Liver (tissue), 9 donors: ENCODE data around the gene IRAK3. TPM values are rescaled to one million over a fixed set of nuclear protein-coding genes. Genes with fewer than 3 reads are reported as not detected.

Source experiments
- DNase-seq: peaks from one replicate; pipeline ENCODE4 v3.0.0-alpha.2; 2017; ENCODE audit warnings: low spot score
- H3K27ac ChIP-seq, 2 donors: one replicate each; pipeline ENCODE4 v1.7.0; 2013; ENCODE audit warnings: inconsistent platforms in 2 of 2, low read length in 2 of 2, control low read depth in 1 of 2, low read depth in 1 of 2, mild to moderate bottlenecking in 1 of 2
- H3K27me3 ChIP-seq, 4 donors: one replicate each; pipeline versions ENCODE4 v1.6.1 to v1.7.0; 2013; ENCODE audit warnings: low read length in 3 of 4, inconsistent platforms in 1 of 4, mild to moderate bottlenecking in 1 of 4, moderate library complexity in 1 of 4; ENCODE audit not compliant: control insufficient read depth in 4 of 4, insufficient read depth in 4 of 4
- H3K36me3 ChIP-seq, 4 donors: one replicate each; pipeline versions ENCODE4 v1.6.1 to v1.7.0; 2013; ENCODE audit warnings: low read length in 3 of 4, mild to moderate bottlenecking in 3 of 4, low read depth in 1 of 4, moderate library complexity in 1 of 4; ENCODE audit not compliant: control insufficient read depth in 4 of 4, insufficient read depth in 3 of 4
- H3K4me1 ChIP-seq, 4 donors: one replicate each; pipeline versions ENCODE4 v1.6.1 to v1.7.0; 2013; ENCODE audit warnings: low read length in 3 of 4, mild to moderate bottlenecking in 3 of 4, moderate library complexity in 1 of 4; ENCODE audit not compliant: control insufficient read depth in 4 of 4, insufficient read depth in 4 of 4
- H3K4me3 ChIP-seq, 3 donors: one replicate each; pipeline versions ENCODE4 v1.6.1 to v1.7.0; 2013; ENCODE audit warnings: low read length in 3 of 3, control low read depth in 1 of 3, low read depth in 1 of 3, mild to moderate bottlenecking in 1 of 3
- H3K9ac ChIP-seq, 2 donors: one replicate each; pipeline ENCODE4 v1.7.0; 2013; ENCODE audit warnings: low read length in 2 of 2, mild to moderate bottlenecking in 2 of 2, moderate library complexity in 2 of 2, control low read depth in 1 of 2, low read depth in 1 of 2
- H3K9me3 ChIP-seq, 4 donors: one replicate each; pipeline versions ENCODE4 v1.6.1 to v1.7.0; 2013; ENCODE audit warnings: low read length in 3 of 4; ENCODE audit not compliant: control insufficient read depth in 4 of 4
- ATF3 ChIP-seq: IDR thresholded peaks from 2 replicates; pipeline ENCODE4 v1.6.1; 2016; ENCODE audit warnings: antibody characterized with exemption
- CTCF ChIP-seq: fragments of 150-350 bp; IDR thresholded peaks from 2 replicates; pipeline ENCODE4 v1.5.1; 2017; ENCODE audit warnings: improper control_type of control experiment, low read depth, low read length; ENCODE audit not compliant: missing input control
- EGR1 ChIP-seq, 2 donors: IDR thresholded peaks; 2 replicates each; pipeline ENCODE4 v1.6.1; 2016 to 2018; ENCODE audit warnings: antibody characterized with exemption in 2 of 2, low read depth in 2 of 2
- FOXA2 ChIP-seq: IDR thresholded peaks from 2 replicates; pipeline ENCODE4 v1.6.1; 2016; ENCODE audit warnings: antibody characterized with exemption
- GABPA ChIP-seq, 2 donors: IDR thresholded peaks in 1 of 2; conservative IDR thresholded peaks in 1 of 2; 2 replicates each; pipeline ENCODE4 v1.6.1; 2016; ENCODE audit warnings: antibody characterized with exemption in 2 of 2, mild to moderate bottlenecking in 1 of 2, moderate library complexity in 1 of 2
- HNF4A ChIP-seq, 2 donors: conservative IDR thresholded peaks; 2 replicates each; pipeline ENCODE4 v1.6.1; 2016; ENCODE audit warnings: antibody characterized with exemption in 2 of 2, mild to moderate bottlenecking in 2 of 2
- NR2F2 ChIP-seq: IDR thresholded peaks from 2 replicates; pipeline ENCODE4 v1.6.1; 2016; ENCODE audit warnings: antibody characterized with exemption
- RAD21 ChIP-seq, 2 donors: IDR thresholded peaks; 2 replicates each; pipeline ENCODE4 v1.6.1; 2016; ENCODE audit warnings: antibody characterized with exemption in 2 of 2, mild to moderate bottlenecking in 2 of 2
- RXRA ChIP-seq, 2 donors: IDR thresholded peaks; 2 replicates each; pipeline ENCODE4 v1.6.1; 2017 to 2018; ENCODE audit warnings: antibody characterized with exemption in 2 of 2, mild to moderate bottlenecking in 1 of 2
- SP1 ChIP-seq: IDR thresholded peaks from 2 replicates; pipeline ENCODE4 v1.6.1; 2018; ENCODE audit warnings: antibody characterized with exemption, mild to moderate bottlenecking
- YY1 ChIP-seq: IDR thresholded peaks from 2 replicates; pipeline ENCODE4 v1.6.1; 2016; ENCODE audit warnings: antibody characterized with exemption, mild to moderate bottlenecking
- ZBTB33 ChIP-seq: IDR thresholded peaks from 2 replicates; pipeline ENCODE4 v1.6.1; 2016; ENCODE audit warnings: antibody characterized with exemption
- WGBS: extraction: QIAGEN DNeasy Blood & Tissue Kit; methylation state at CpG from one replicate; pipeline ENCODE4 v1.1.7; 2013; 5-methylcytosine and 5-hydroxymethylcytosine counted together
- polyA plus RNA-seq, 2 donors: library from polyadenylated mRNA; stranded (reverse) in 1 of 2; unstranded in 1 of 2; fragments of 200-250 nt in 1 of 2; fragments of >200 nt in 1 of 2; fragmentation: Nextera tagmentation in 1 of 2; extraction: Ambion mirVana in 1 of 2; gene quantifications; one replicate each; pipeline versions ENCODE4 v1.2.1 to v1.2.3, GENCODE V29; 2013 to 2015
- total RNA-seq, 2 donors: library from RNA; depleted of rRNA; stranded (reverse); fragments of >200 nt; gene quantifications; one replicate each; pipeline ENCODE4 v1.2.3, GENCODE V29; 2014
- donor health status: healthy.
- donor health status: healthy.
- donor health status: healthy.
- donor health status: healthy.
- donor health status: healthy.

Gene IRAK3
- total and polyA plus RNA-seq, 4 donors: 1.1 to 8.6 (median 3.5) TPM

- no peak for TF ChIP-seq ZBTB33
- no peak for TF ChIP-seq HNF4A (conservative IDR thresholded peaks at IDR 0.05)
- no peak for TF ChIP-seq RAD21 (IDR thresholded peaks at IDR 0.05)
- no peak for TF ChIP-seq FOXA2
- TF ChIP-seq SP1: no peak
- no peak for TF ChIP-seq RXRA (IDR thresholded peaks at IDR 0.05)
- TF ChIP-seq ATF3: no peak
These were observed 11.0 kb downstream of the IRAK3 start (continued) for GRCh38 chr12:66199831-66200509.

- 79% methylated on average over 4 of the region's 4 CpGs for WGBS
- H3K27ac ChIP-seq: no peak overlapping the region
- H3K4me3 ChIP-seq: no peak overlapping the region
- DNase-seq: no peak
- no peaks in the 10 kb centered on the region for H3K4me1 ChIP-seq
- peaks cover 0 to 7% (median 2%) of the 10 kb centered on the region in 4 donors for H3K9me3 ChIP-seq
- no peak for TF ChIP-seq CTCF
- TF ChIP-seq ATF3: no peak
- TF ChIP-seq YY1: no peak
- no peak for TF ChIP-seq NR2F2
- peaks cover 0 to 3% (median 0%) of the 10 kb centered on the region in 4 donors for H3K27me3 ChIP-seq
- H3K9ac ChIP-seq: no peak overlapping the region
- no peaks in the 10 kb centered on the region for H3K36me3 ChIP-seq
These were observed 14.8 kb downstream of the IRAK3 start for GRCh38 chr12:66203820-66204219.

- Histone ChIP-seq H3K9ac (no peak overlapping the region), H3K4me1 (no peaks in the 10 kb centered on the region), H3K36me3 (no peaks in the 10 kb centered on the region), H3K27me3 (peaks cover 0 to under 1% (median 0%) of the 10 kb centered on the region in 4 donors), H3K27ac (no peak overlapping the region), H3K9me3 (no peaks in the 10 kb centered on the region), H3K4me3 (no peak overlapping the region)
- no peak for DNase-seq
- TF ChIP-seq GABPA (IDR thresholded peaks at IDR 0.05 in 1 of 2, conservative IDR thresholded peaks at IDR 0.05 in 1 of 2): no peak
- no peak for TF ChIP-seq CTCF
- TF ChIP-seq ATF3: no peak
- no peak for TF ChIP-seq EGR1 (IDR thresholded peaks at IDR 0.05; ENCODE audit: low read depth in 2 of 2)
- no peak for TF ChIP-seq ZBTB33
- no peak for TF ChIP-seq FOXA2
- WGBS: 62% methylated on average over 1 of the region's 1 CpG
These were observed 17.1 kb downstream of the IRAK3 start for GRCh38 chr12:66206141-66206540.
